Parathyroid adenoma (tissue), 2 donors: ENCODE measurements around the gene ZNF212.
"Not testable (repeated sequence)": the region's sequence is repeated elsewhere in the genome, so short reads cannot be mapped to it uniquely, and the experiment has no call there.

ENCODE experiments used
- H2AFZ ChIP-seq: fragments of 300-600 bp; sonication (generic); one replicate; pipeline ENCODE4 v1.7.0; 2017; ENCODE audit warnings: antibody characterized with exemption, mild to moderate bottlenecking
- H3K27ac ChIP-seq: fragments of 300-600 bp; sonication (generic); one replicate; pipeline ENCODE4 v1.7.0; 2017
- H3K27me3 ChIP-seq: fragments of 300-600 bp; sonication (generic); one replicate; pipeline ENCODE4 v1.7.0; 2017; ENCODE audit warnings: low read length; ENCODE audit not compliant: control insufficient read depth, insufficient read depth
- H3K36me3 ChIP-seq: fragments of 300-600 bp; sonication (generic); one replicate; pipeline ENCODE4 v1.7.0; 2017; ENCODE audit warnings: low read length; ENCODE audit not compliant: control insufficient read depth, insufficient read depth
- H3K4me1 ChIP-seq: fragments of 300-600 bp; sonication (generic); one replicate; pipeline ENCODE4 v1.7.0; 2017; ENCODE audit warnings: control low read depth
- H3K4me2 ChIP-seq: fragments of 300-600 bp; sonication (generic); one replicate; pipeline ENCODE4 v1.7.0; 2017; ENCODE audit warnings: low read length
- H3K4me3 ChIP-seq: fragments of 300-600 bp; sonication (generic); one replicate; pipeline ENCODE4 v1.7.0; 2017; ENCODE audit warnings: low read depth, low read length
- H3K79me2 ChIP-seq: fragments of 300-600 bp; sonication (generic); one replicate; pipeline ENCODE4 v1.7.0; 2017; ENCODE audit warnings: control low read depth
- H3K9ac ChIP-seq: fragments of 300-600 bp; sonication (generic); one replicate; pipeline ENCODE4 v1.7.0; 2017; ENCODE audit warnings: mild to moderate bottlenecking
- H3K9me3 ChIP-seq: fragments of 300-600 bp; sonication (generic); one replicate; pipeline ENCODE4 v1.7.0; 2017; ENCODE audit warnings: low read length; ENCODE audit not compliant: control insufficient read depth
- TF ChIP-seq, protein P1 (sequence below): fragments of 300-600 bp; sonication (generic); IDR thresholded peaks from one replicate; pipeline ENCODE4 v1.7.0; 2017; ENCODE audit warnings: antibody characterized with exemption, mild to moderate bottlenecking
- donor health status: primary hyperparathyroidism.

The ZNF212 gene

GRCh38 chr7:149224352-149224751 lies 15.1 kb upstream of the ZNF212 start:
- H3K79me2 ChIP-seq, result no peaks in the 10 kb centered on the region
- TF ChIP-seq, protein P1, sequence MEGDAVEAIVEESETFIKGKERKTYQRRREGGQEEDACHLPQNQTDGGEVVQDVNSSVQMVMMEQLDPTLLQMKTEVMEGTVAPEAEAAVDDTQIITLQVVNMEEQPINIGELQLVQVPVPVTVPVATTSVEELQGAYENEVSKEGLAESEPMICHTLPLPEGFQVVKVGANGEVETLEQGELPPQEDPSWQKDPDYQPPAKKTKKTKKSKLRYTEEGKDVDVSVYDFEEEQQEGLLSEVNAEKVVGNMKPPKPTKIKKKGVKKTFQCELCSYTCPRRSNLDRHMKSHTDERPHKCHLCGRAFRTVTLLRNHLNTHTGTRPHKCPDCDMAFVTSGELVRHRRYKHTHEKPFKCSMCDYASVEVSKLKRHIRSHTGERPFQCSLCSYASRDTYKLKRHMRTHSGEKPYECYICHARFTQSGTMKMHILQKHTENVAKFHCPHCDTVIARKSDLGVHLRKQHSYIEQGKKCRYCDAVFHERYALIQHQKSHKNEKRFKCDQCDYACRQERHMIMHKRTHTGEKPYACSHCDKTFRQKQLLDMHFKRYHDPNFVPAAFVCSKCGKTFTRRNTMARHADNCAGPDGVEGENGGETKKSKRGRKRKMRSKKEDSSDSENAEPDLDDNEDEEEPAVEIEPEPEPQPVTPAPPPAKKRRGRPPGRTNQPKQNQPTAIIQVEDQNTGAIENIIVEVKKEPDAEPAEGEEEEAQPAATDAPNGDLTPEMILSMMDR, result no peak
- no peaks in the 10 kb centered on the region for H3K36me3 ChIP-seq

DNA sequence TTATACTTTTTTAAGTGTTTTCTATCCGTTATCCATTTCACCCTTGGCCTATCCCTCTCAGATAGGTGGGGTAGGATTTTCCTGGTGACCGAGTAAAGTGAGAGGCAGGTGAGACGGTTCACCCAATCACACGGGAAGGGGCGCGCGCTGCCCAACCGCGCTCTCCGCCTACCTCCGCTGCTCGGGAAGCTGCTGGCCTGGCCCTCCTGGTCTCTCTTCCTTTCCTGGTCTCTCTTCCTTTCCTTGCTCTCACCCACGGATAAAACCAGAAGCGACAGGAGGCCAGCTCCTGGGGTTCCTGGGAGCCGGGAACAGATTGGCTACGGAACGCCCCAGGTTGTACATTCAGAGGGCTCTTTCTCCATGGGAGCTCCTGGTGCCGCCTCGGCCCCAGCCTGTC lies 14.3 kb upstream of the ZNF212 start:
- Histone ChIP-seq H3K36me3 (no peaks in the 10 kb centered on the region), H3K9ac (no peak overlapping the region), H3K4me2 (no peak overlapping the region), H3K9me3 (no peaks in the 10 kb centered on the region), H3K27ac (no peak overlapping the region), H2AFZ (no peak overlapping the region), H3K4me1 (no peaks in the 10 kb centered on the region), H3K79me2 (no peaks in the 10 kb centered on the region), H3K4me3 (no peak overlapping the region), H3K27me3 (no peaks in the 10 kb centered on the region)
- TF ChIP-seq, protein P1, result no peak

More at GRCh38 chr7:149224352-149224751, 15.1 kb upstream of the ZNF212 start:
- Histone ChIP-seq H3K4me3 (no peak overlapping the region), H3K9me3 (no peaks in the 10 kb centered on the region), H3K4me2 (no peak overlapping the region), H3K4me1 (no peaks in the 10 kb centered on the region), H2AFZ (no peak overlapping the region), H3K27me3 (no peaks in the 10 kb centered on the region), H3K9ac (no peak overlapping the region), H3K27ac (no peak overlapping the region)

DNA sequence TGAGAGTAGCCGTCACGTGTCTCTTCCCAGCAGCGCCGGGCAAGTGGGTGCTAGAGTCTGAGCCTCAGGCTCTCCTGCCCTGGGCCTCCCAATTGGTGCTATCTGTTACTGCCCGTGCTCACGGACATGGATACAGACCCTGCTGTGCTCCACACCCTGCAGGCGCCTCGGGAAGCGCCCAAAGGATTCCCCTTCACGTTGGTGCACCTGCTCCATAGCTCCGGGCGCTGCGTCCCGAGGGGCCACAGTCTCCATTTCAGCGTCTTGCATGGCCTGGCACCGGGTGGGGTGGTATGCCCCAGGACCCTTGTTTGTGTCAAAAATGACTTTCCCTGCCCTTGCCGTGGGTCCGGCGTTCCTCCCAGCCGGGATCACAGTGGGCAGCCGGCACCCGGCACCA lies 13.8 kb upstream of the ZNF212 start:
- no peaks in the 10 kb centered on the region for H3K36me3 ChIP-seq
- no peak overlapping the region for H3K27ac ChIP-seq
- no peaks in the 10 kb centered on the region for H3K79me2 ChIP-seq
- no peaks in the 10 kb centered on the region for H3K4me1 ChIP-seq
- TF ChIP-seq, protein P1, result no peak
- H3K4me3 ChIP-seq, result no peak overlapping the region
- no peak overlapping the region for H3K9ac ChIP-seq
- no peak overlapping the region for H2AFZ ChIP-seq
- H3K9me3 ChIP-seq, result no peaks in the 10 kb centered on the region
- H3K4me2 ChIP-seq, result no peak overlapping the region
- H3K27me3 ChIP-seq, result no peaks in the 10 kb centered on the region

- not testable (repeated sequence) for H3K4me3 ChIP-seq, H3K27me3 ChIP-seq, H3K4me1 ChIP-seq, H3K79me2 ChIP-seq, H3K9me3 ChIP-seq, H3K4me2 ChIP-seq, H3K36me3 ChIP-seq, H2AFZ ChIP-seq, H3K9ac ChIP-seq, H3K27ac ChIP-seq
These were observed 13.1 kb upstream of the ZNF212 start for GRCh38 chr7:149226366-149226765.

- Histone ChIP-seq H3K4me1 (no peaks in the 10 kb centered on the region), H3K4me3 (no peak overlapping the region), H3K9ac (no peak overlapping the region), H3K27me3 (no peaks in the 10 kb centered on the region), H3K36me3 (no peaks in the 10 kb centered on the region), H3K79me2 (no peaks in the 10 kb centered on the region), H3K4me2 (no peak overlapping the region), H2AFZ (no peak overlapping the region), H3K27ac (no peak overlapping the region), H3K9me3 (no peaks in the 10 kb centered on the region)
- TF ChIP-seq, protein P1, result no peak
These were observed 12.5 kb upstream of the ZNF212 start for GRCh38 chr7:149226840-149227494.
